GM12878 (cell line): Measurements from ENCODE around the gene LOXL3. TPM values are rescaled to one million over a fixed set of nuclear protein-coding genes. Genes with fewer than 3 reads are reported as not detected.
A peak's percentile ranks its signal among the peaks of the same experiment; 100 is the strongest.

Source experiments
- ASH2L ChIP-seq: fragments of 300-600, 200-600 bp; sonication (generic); IDR thresholded peaks from 2 replicates; pipeline ENCODE4 v1.6.1; 2017; ENCODE audit warnings: low read depth, mild to moderate bottlenecking, borderline replicate concordance
- ATF2 ChIP-seq: IDR thresholded peaks from 2 replicates; pipeline ENCODE4 v1.6.1; 2012; ENCODE audit warnings: low read length, inconsistent platforms
- BHLHE40 ChIP-seq, 2 experiments: fragments of 450-650 bp in 1 of 2; IDR thresholded peaks; 2 replicates each; pipeline ENCODE4 v1.6.1; 2011 to 2017; ENCODE audit warnings: low read depth in 2 of 2, borderline replicate concordance in 1 of 2, improper control_type of control experiment in 1 of 2, low read length in 1 of 2, mild to moderate bottlenecking in 1 of 2
- CBX3 ChIP-seq: fragments of 200-600 bp; sonication (generic); IDR thresholded peaks from 2 replicates; pipeline ENCODE4 v1.6.1; 2016; ENCODE audit warnings: low read depth, borderline replicate concordance
- CEBPB ChIP-seq, 2 experiments: fragments of 150-350 bp in 1 of 2; IDR thresholded peaks; 2 replicates each; pipeline ENCODE4 v1.6.1; 2012 to 2014; ENCODE audit warnings: low read depth in 2 of 2, low read length in 2 of 2, borderline replicate concordance in 1 of 2, inconsistent platforms in 1 of 2
- CHD4 ChIP-seq: fragments of 200-600 bp; sonication (generic); IDR thresholded peaks from 2 replicates; pipeline ENCODE4 v1.6.1; 2016; ENCODE audit warnings: mild to moderate bottlenecking
- CREB1 ChIP-seq: IDR thresholded peaks from 2 replicates; pipeline ENCODE4 v1.6.1; 2012; ENCODE audit warnings: low read depth, mild to moderate bottlenecking, inconsistent platforms
- EGR1 ChIP-seq, 2 experiments: IDR thresholded peaks; 1 replicate in 1 of 2; 2 replicates in 1 of 2; pipeline ENCODE4 v1.6.1; 2011 to 2012; ENCODE audit warnings: low read depth in 2 of 2, low read length in 2 of 2, borderline replicate concordance in 1 of 2, mild to moderate bottlenecking in 1 of 2, moderate library complexity in 1 of 2
- FOS ChIP-seq: IDR thresholded peaks from 3 replicates; pipeline ENCODE4 v1.6.1; 2011; ENCODE audit warnings: borderline replicate concordance; ENCODE audit not compliant: insufficient read length; ENCODE audit errors: extremely low read depth
- KLF5 ChIP-seq: fragments of 450-650 bp; IDR thresholded peaks from 2 replicates; pipeline ENCODE4 v1.6.1; 2014; ENCODE audit warnings: mild to moderate bottlenecking; ENCODE audit not compliant: partially characterized antibody
- MTA3 ChIP-seq: IDR thresholded peaks from 2 replicates; pipeline ENCODE4 v1.6.1; 2012; ENCODE audit warnings: low read length, inconsistent platforms, borderline replicate concordance
- PBX3 ChIP-seq: IDR thresholded peaks from 2 replicates; pipeline ENCODE4 v1.6.1; 2011; ENCODE audit warnings: mild to moderate bottlenecking, low read depth, low read length, moderate library complexity; ENCODE audit not compliant: insufficient replicate concordance
- PML ChIP-seq: IDR thresholded peaks from 2 replicates; pipeline ENCODE4 v1.6.1; 2012; ENCODE audit warnings: low read length, inconsistent platforms
- RAD21 ChIP-seq: IDR thresholded peaks from 2 replicates; pipeline ENCODE4 v1.6.1; 2011; ENCODE audit warnings: mild to moderate bottlenecking, low read depth, low read length, moderate library complexity; ENCODE audit not compliant: insufficient read depth
- RBBP5 ChIP-seq: fragments of 200-600 bp; sonication (generic); conservative IDR thresholded peaks from 2 replicates; pipeline ENCODE4 v1.6.1; 2016
- SMAD5 ChIP-seq: IDR thresholded peaks from 2 replicates; pipeline ENCODE4 v1.6.1; 2016; ENCODE audit warnings: antibody characterized with exemption, low read depth
- SREBF1 ChIP-seq: IDR thresholded peaks from 2 replicates; pipeline ENCODE4 v1.6.1; 2012; ENCODE audit warnings: mild to moderate bottlenecking, low read length
- TAF1 ChIP-seq: IDR thresholded peaks from 2 replicates; pipeline ENCODE4 v1.6.1; 2011; ENCODE audit warnings: mild to moderate bottlenecking, low read depth, low read length, borderline replicate concordance
- TBL1XR1 ChIP-seq: IDR thresholded peaks from 2 replicates; pipeline ENCODE4 v1.6.1; 2012; ENCODE audit warnings: low read depth, low read length, improper control_type of control experiment
- YY1 ChIP-seq: IDR thresholded peaks from 2 replicates; pipeline ENCODE4 v1.6.1; 2011; ENCODE audit warnings: low read depth, mild to moderate bottlenecking, low read length
- polyA plus RNA-seq, 11 experiments: library from polyadenylated mRNA; depleted of rRNA in 4 of 11; unstranded in 6 of 11; stranded (reverse) in 5 of 11; fragments of >200 nt; fragmentation: Nextera tagmentation in 4 of 11; fragmentation: Illumina TruSeq in 1 of 11; extraction: Ambion mirVana in 4 of 11; extraction: Trizol in 1 of 11; gene quantifications; 1 replicate in 1 of 11; 2 replicates in 10 of 11; pipeline versions ENCODE4 v1.2.1 to v1.2.3, GENCODE V29; 2011 to 2016; ENCODE audit warnings: inconsistent platforms in 2 of 11, missing spikeins in 2 of 11, low read depth in 1 of 11
- total RNA-seq, 4 experiments: library from RNA; depleted of rRNA in 3 of 4; stranded (reverse); fragments of >200 nt in 3 of 4; fragmentation: Illumina TruSeq in 1 of 4; extraction: Trizol in 1 of 4; gene quantifications; 2 replicates each; pipeline versions ENCODE4 v1.2.1 to v1.2.3, GENCODE V29; 2013 to 2021
- TF ChIP-seq, protein P1 (sequence below): IDR thresholded peaks from 2 replicates; pipeline ENCODE4 v1.6.1; 2012; ENCODE audit warnings: low read depth, low read length, improper control_type of control experiment
- TF ChIP-seq, protein P2 (sequence below): fragments of 450-650 bp; IDR thresholded peaks from 2 replicates; pipeline ENCODE4 v1.6.1; 2016; ENCODE audit warnings: mild to moderate bottlenecking

Gene LOXL3
- total and polyA plus RNA-seq, 10 of the 15 experiments (the other 5 are each of a cell fraction or from before 2014, with no cell fraction given): 6.2 to 40.9 (median 23.3) TPM

- no peak for TF ChIP-seq CEBPB (IDR thresholded peaks at IDR 0.05; ENCODE audit: borderline replicate concordance in 1 of 2, low read depth in 2 of 2, low read length in 2 of 2)
- peak; percentile 78 for TF ChIP-seq RAD21
- TF ChIP-seq, protein P1, sequence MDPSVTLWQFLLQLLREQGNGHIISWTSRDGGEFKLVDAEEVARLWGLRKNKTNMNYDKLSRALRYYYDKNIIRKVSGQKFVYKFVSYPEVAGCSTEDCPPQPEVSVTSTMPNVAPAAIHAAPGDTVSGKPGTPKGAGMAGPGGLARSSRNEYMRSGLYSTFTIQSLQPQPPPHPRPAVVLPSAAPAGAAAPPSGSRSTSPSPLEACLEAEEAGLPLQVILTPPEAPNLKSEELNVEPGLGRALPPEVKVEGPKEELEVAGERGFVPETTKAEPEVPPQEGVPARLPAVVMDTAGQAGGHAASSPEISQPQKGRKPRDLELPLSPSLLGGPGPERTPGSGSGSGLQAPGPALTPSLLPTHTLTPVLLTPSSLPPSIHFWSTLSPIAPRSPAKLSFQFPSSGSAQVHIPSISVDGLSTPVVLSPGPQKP: peak; percentile 66
- no peak for TF ChIP-seq TBL1XR1
- TF ChIP-seq TAF1: peak; percentile 87; the same call in 1 of the 2 replicates
- peak; percentile 67 for TF ChIP-seq CREB1
- no peak for TF ChIP-seq CBX3
- TF ChIP-seq SREBF1: peak; percentile 79
- TF ChIP-seq ATF2: no peak
- peak; percentile 53 for TF ChIP-seq KLF5
- no peak for TF ChIP-seq MTA3
- TF ChIP-seq RBBP5: peak; percentile 68; the same call in 1 of the 2 replicates
- no peak for TF ChIP-seq EGR1 (IDR thresholded peaks at IDR 0.05; ENCODE audit: borderline replicate concordance in 1 of 2, low read depth in 2 of 2, low read length in 2 of 2)
- TF ChIP-seq PML: no peak
- no peak for TF ChIP-seq PBX3
- TF ChIP-seq FOS: no peak
- TF ChIP-seq YY1: peak; percentile 99
- TF ChIP-seq SMAD5: peak; percentile 84; the same call in 1 of the 2 replicates
- TF ChIP-seq CHD4: no peak
- TF ChIP-seq BHLHE40 (IDR thresholded peaks at IDR 0.05; ENCODE audit: borderline replicate concordance in 1 of 2, low read depth in 2 of 2, low read length in 1 of 2): no peak; a peak in 1 of 4 replicates
- TF ChIP-seq, protein P2, sequence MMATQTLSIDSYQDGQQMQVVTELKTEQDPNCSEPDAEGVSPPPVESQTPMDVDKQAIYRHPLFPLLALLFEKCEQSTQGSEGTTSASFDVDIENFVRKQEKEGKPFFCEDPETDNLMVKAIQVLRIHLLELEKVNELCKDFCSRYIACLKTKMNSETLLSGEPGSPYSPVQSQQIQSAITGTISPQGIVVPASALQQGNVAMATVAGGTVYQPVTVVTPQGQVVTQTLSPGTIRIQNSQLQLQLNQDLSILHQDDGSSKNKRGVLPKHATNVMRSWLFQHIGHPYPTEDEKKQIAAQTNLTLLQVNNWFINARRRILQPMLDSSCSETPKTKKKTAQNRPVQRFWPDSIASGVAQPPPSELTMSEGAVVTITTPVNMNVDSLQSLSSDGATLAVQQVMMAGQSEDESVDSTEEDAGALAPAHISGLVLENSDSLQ: no peak
- peak; percentile 68; the same call in 1 of the 2 replicates for TF ChIP-seq ASH2L
Observed at GRCh38 chr2:74482801-74483674, 70.7 kb downstream of the LOXL3 start, which contains the start of the genes CCDC142 and TTC31 (continued).
